ENCODE measurements around the gene MCTP1. TPM values are rescaled to one million over a fixed set of nuclear protein-coding genes. Genes with fewer than 3 reads are reported as not detected.
A peak's percentile ranks its signal among the peaks of the same experiment; 100 is the strongest.

Gene MCTP1
- total and polyA plus RNA-seq, 2 of the 8 experiments (the other 6 are each of a cell fraction or from before 2014, with no cell fraction given) = 0.56 to 3.4 TPM

DNA sequence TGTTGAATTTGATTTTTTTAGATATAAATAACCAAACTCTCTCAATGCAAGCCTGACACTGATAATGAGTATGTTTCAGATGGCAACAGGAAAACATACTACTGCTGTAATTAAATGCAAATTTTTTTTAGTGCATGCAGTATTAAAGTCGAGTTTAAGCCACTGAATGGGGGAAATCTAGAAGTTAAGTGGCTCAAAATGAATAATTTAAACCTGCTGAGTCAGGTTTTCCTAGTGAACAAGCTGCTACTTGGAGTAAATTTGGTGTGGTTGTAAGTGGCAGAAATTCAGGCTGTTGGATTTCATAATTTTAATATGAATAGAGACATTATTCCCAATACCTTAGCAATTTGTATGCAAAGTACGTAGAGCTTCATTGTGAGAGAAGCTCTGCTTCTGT is 544.6 kb downstream of the MCTP1 start:
- no peak for DNase-seq (ENCODE audit: low read depth in 1 of 2, low spot score in 2 of 2)
- H3K4me3 ChIP-seq (ENCODE audit: extremely low read depth in 1 of 4, insufficient read depth in 2 of 4, low read depth in 3 of 4, low read length in 4 of 4) = no peak overlapping the region
- H3K23ac ChIP-seq (ENCODE audit: insufficient read length) = no peak overlapping the region
- H4K5ac ChIP-seq (ENCODE audit: insufficient read length, low read depth, low read length) = no peak overlapping the region
- no peaks in the 10 kb centered on the region for H3K9me3 ChIP-seq (ENCODE audit: insufficient read depth in 2 of 2, low read depth in 1 of 2, low read length in 1 of 2)
- H3K27me3 ChIP-seq (replicated peaks in 1 of 4; ENCODE audit: control insufficient read depth in 3 of 4, extremely low read depth in 1 of 4, insufficient read depth in 3 of 4, low read length in 3 of 4) = no peaks in the 10 kb centered on the region
- CTCF ChIA-PET (ENCODE audit: partially characterized antibody) = interaction anchor here (0.6 to 0.8 kb wide), 2 partner anchors 71 to 1411 kb away, joined by 3 read pairs; no protein-coding TSS in a partner anchor
- H2AK5ac ChIP-seq (ENCODE audit: low read depth, low read length) = no peak overlapping the region
- no peak overlapping the region for H4K91ac ChIP-seq (replicated peaks; ENCODE audit: insufficient read length, low read length)
- H3K14ac ChIP-seq (ENCODE audit: insufficient read length) = no peak overlapping the region
- POLR2A ChIA-PET (ENCODE audit: partially characterized antibody) = no interaction called here
- no peak overlapping the region for H3K27ac ChIP-seq (ENCODE audit: low read depth, low read length)
- peak overlapping the region in 1 of 2 experiments; percentile 25; a peak in 1 of 4 replicates for H3K4me2 ChIP-seq (ENCODE audit: insufficient read depth in 1 of 2, low read depth in 2 of 2, low read length in 2 of 2)
- no peak overlapping the region for H2AFZ ChIP-seq (ENCODE audit: low read length)
- H4K8ac ChIP-seq (ENCODE audit: extremely low read depth, insufficient read depth, low read length) = no peak overlapping the region
- H2BK5ac ChIP-seq (ENCODE audit: low read depth, low read length) = no peak overlapping the region
- H3K18ac ChIP-seq (ENCODE audit: extremely low read depth, low read length) = no peak overlapping the region
- H2BK120ac ChIP-seq (replicated peaks; ENCODE audit: low read depth, low read length) = no peak overlapping the region
- no peak overlapping the region for H3K4ac ChIP-seq (replicated peaks; ENCODE audit: insufficient read length, low read depth, low read length)
- no peaks in the 10 kb centered on the region for H3K36me3 ChIP-seq (ENCODE audit: control insufficient read depth in 2 of 4, insufficient read depth in 4 of 4, low read length in 3 of 4)
- no peak overlapping the region for H3K56ac ChIP-seq (replicated peaks; ENCODE audit: insufficient read length, low read depth, low read length)
- WGBS, 2 experiments (ENCODE audit: extremely low coverage in 1 of 2, insufficient coverage in 1 of 2, insufficient read length in 1 of 2, insufficient replicate concordance in 2 of 2, low coverage in 1 of 2, low lambda C conversion rate in 2 of 2, missing lambda C conversion rate in 1 of 2) = 59% methylated on average over 2 of the region's 2 CpGs; no CpG with 5 or more reads in 1 of the 2 experiments
- no peaks in the 10 kb centered on the region for H3K79me1 ChIP-seq (ENCODE audit: low read depth, low read length)
- no peak overlapping the region for H2BK15ac ChIP-seq (ENCODE audit: low read length)
- no peak for FAIRE-seq
- no peaks in the 10 kb centered on the region for H4K20me1 ChIP-seq (replicated peaks in 1 of 2; ENCODE audit: control insufficient read depth in 1 of 2, insufficient read depth in 2 of 2, low read length in 2 of 2)
- H3K23me2 ChIP-seq (ENCODE audit: low read depth, low read length) = no peaks in the 10 kb centered on the region
- peaks cover 0 to 4% (median 2%) of the 10 kb centered on the region in 4 experiments; a peak in 2 of 7 replicates for H3K4me1 ChIP-seq (replicated peaks in 1 of 4; ENCODE audit: control insufficient read depth in 3 of 4, insufficient read depth in 4 of 4, low read length in 3 of 4)
- no peaks in the 10 kb centered on the region for H3K79me2 ChIP-seq (ENCODE audit: control insufficient read depth in 1 of 2, insufficient read depth in 2 of 2, low read length in 2 of 2)
- TF ChIP-seq EZH2 (IDR thresholded peaks at IDR 0.05; ENCODE audit: low read depth, low read length, severe bottlenecking) (no peak), BACH1 (IDR thresholded peaks at IDR 0.05; ENCODE audit: low read length) (peak; percentile 35; the same call in 1 of the 2 replicates), MAFK (IDR thresholded peaks at IDR 0.05; ENCODE audit: low read depth, low read length) (peak; percentile 89)
- no peak overlapping the region for H2BK12ac ChIP-seq (ENCODE audit: low read depth, low read length)
- peak overlapping the region in 1 of 4 experiments; percentile 34; a peak in 1 of 7 replicates for H3K9ac ChIP-seq (replicated peaks in 1 of 4; ENCODE audit: extremely low read depth in 1 of 4, low read depth in 3 of 4, low read length in 3 of 4)
- no peak overlapping the region for H2BK20ac ChIP-seq (ENCODE audit: low read length)

Measured in H1 (cell line).